Activated CD4-positive, alpha-beta T cell treated with anti-CD3 and anti-CD28 coated beads, Interleukin-2, amount 10 ng/mL, durations not matched to agents 24 days and 14 days (primary cell): ENCODE measurements around the gene ANXA1. TPM values are rescaled to one million over a fixed set of nuclear protein-coding genes. Genes with fewer than 3 reads are reported as not detected.

Experiments
- DNase-seq: peaks from one replicate; pipeline ENCODE4 v3.0.0; 2022
- H3K27ac Mint-ChIP-seq: one replicate; pipeline ENCODE4 v1.8.0; 2022; ENCODE audit warnings: mild to moderate bottlenecking, mixed read lengths
- H3K27me3 Mint-ChIP-seq: one replicate; pipeline ENCODE4 v1.8.0; 2022; ENCODE audit warnings: mixed read lengths
- H3K36me3 Mint-ChIP-seq: one replicate; pipeline ENCODE4 v1.8.0; 2022; ENCODE audit warnings: low read depth, mild to moderate bottlenecking, mixed read lengths
- H3K4me1 Mint-ChIP-seq: one replicate; pipeline ENCODE4 v1.8.0; 2021; ENCODE audit warnings: mixed read lengths
- H3K4me3 Mint-ChIP-seq: one replicate; pipeline ENCODE4 v1.8.0; 2022; ENCODE audit warnings: mild to moderate bottlenecking, moderate library complexity, mixed read lengths
- H3K9me3 Mint-ChIP-seq: one replicate; pipeline ENCODE4 v1.8.0; 2021; ENCODE audit warnings: mixed read lengths
- intact Hi-C: fragments of 100-400 bp; cut with micrococcal nuclease; formaldehyde crosslinking; loops from one replicate; pipeline ENCODE4 v1.15.1; 2023
- total RNA-seq: library from RNA; stranded (reverse); gene quantifications from 2 replicates; pipeline ENCODE4 v1.2.3, GENCODE V29; 2022

ANXA1 gene
- total RNA-seq, 1 donor from 2014 or later: 37.1 TPM

GRCh38 chr9:73215249-73215648 is 63.6 kb downstream of the ANXA1 start:
- DNase-seq: no peak
- intact Hi-C loops: no loop called here
- H3K27me3 Mint-ChIP-seq: peaks cover 10% of the 10 kb centered on the region
- H3K4me1 Mint-ChIP-seq: peaks cover 11% of the 10 kb centered on the region
- no peaks in the 10 kb centered on the region for H3K36me3 Mint-ChIP-seq
- H3K9me3 Mint-ChIP-seq: peaks cover 4% of the 10 kb centered on the region
- no peak overlapping the region for H3K4me3 Mint-ChIP-seq
- H3K27ac Mint-ChIP-seq: no peak overlapping the region

GRCh38 chr9:73216100-73216499 is 64.4 kb downstream of the ANXA1 start:
- intact Hi-C loops: no loop called here

More at GRCh38 chr9:73216100-73216499, 64.4 kb downstream of the ANXA1 start:
- Mint-ChIP-seq H3K27me3 (peaks cover 10% of the 10 kb centered on the region), H3K9me3 (peaks cover 4% of the 10 kb centered on the region), H3K36me3 (no peaks in the 10 kb centered on the region), H3K27ac (no peak overlapping the region), H3K4me1 (peaks cover 14% of the 10 kb centered on the region), H3K4me3 (no peak overlapping the region)
- no peak for DNase-seq

Other genes starting within 250 kb of the ANXA1 start
- not detected in 2 replicates for gene ALDH1A1, start 198.8 kb upstream of the ANXA1 start, total RNA-seq